Brain microvascular endothelial cell (primary cell): ENCODE measurements around the gene KIAA0825.

Experiments used
- DNase-seq: peaks from one replicate; pipeline ENCODE4 v3.0.0-alpha.2; 2020
- H3K27ac ChIP-seq: fragments of 250-450 bp; sonication (Bioruptor Pico); 2 replicates; pipeline ENCODE4 v1.5.1; 2020; ENCODE audit warnings: mild to moderate bottlenecking, moderate library complexity
- H3K27me3 ChIP-seq: fragments of 250-450 bp; sonication (Bioruptor Pico); replicated peaks from 2 replicates; pipeline ENCODE4 v1.5.1; 2020; ENCODE audit warnings: mild to moderate bottlenecking
- H3K36me3 ChIP-seq: fragments of 250-450 bp; sonication (Bioruptor Pico); replicated peaks from 2 replicates; pipeline ENCODE4 v1.5.1; 2020; ENCODE audit warnings: mild to moderate bottlenecking
- H3K4me3 ChIP-seq: 2 replicates; pipeline ENCODE4 v1.5.1; 2011; ENCODE audit warnings: low read depth, mild to moderate bottlenecking, control low read depth, low read length, moderate library complexity
- CTCF ChIP-seq: IDR thresholded peaks from 2 replicates; pipeline ENCODE4 v1.5.1; 2011; ENCODE audit warnings: low read depth, mild to moderate bottlenecking, moderate library complexity, low read length, control low read depth, inconsistent platforms; ENCODE audit errors: missing control alignments
- in situ Hi-C: cut with HindIII; loops from 2 replicates; pipeline ENCODE4 v1.10.0; 2017; ENCODE audit warnings: low sequenced_read_pairs, low pct_ligation_motif_present

KIAA0825 gene

DNA sequence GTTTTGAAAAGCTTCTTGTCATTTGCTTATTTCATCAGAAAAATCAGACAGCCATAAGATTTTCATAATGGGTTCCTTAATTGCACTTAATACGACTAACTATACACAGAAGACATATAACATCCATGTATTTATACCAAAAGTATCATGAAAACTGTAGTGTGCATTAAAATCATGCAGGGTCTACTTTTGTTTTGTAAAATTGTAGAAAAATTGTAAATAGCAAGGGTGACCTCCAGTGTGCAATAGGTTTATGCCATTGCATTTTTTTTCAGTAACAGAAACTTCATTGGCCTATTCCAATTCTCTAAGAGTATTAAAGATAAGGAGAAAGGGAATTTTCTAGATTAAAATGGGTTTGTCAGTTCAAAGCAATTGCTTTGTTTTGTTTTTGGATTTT lies 307.6 kb downstream of the KIAA0825 start:
- in situ Hi-C loops = no loop called here
- no peaks in the 10 kb centered on the region for H3K36me3 ChIP-seq
- no peak overlapping the region for H3K27ac ChIP-seq
- H3K4me3 ChIP-seq = no peak overlapping the region
- H3K27me3 ChIP-seq = no peaks in the 10 kb centered on the region
- DNase-seq = no peak
- TF ChIP-seq CTCF = no peak

GRCh38 chr5:94309141-94309540 lies 309.3 kb downstream of the KIAA0825 start:
- no peak overlapping the region for H3K27ac ChIP-seq
- in situ Hi-C loops = no loop called here
- no peak overlapping the region for H3K4me3 ChIP-seq

DNA sequence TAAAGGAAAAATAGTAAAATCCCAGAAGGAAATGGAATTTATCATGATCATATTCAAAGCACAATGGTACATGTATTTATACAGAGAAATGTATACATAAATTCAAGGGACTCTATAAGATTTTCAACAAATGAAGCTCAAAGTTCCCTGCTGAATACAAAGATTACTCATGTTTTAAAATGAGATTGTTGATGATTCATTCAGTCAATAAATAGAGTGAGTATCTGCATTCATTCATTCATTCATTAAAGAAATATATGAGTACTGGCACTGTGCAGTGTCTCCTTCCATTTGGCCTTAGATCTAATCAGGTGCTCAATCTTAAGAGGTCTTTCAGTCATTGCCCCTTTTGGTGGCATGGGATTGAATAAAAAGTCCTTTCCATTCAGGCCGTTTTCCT lies 310.0 kb downstream of the KIAA0825 start:
- Histone ChIP-seq H3K4me3 (no peak overlapping the region), H3K27ac (no peak overlapping the region), H3K36me3 (no peaks in the 10 kb centered on the region), H3K27me3 (no peaks in the 10 kb centered on the region)
- no peak for DNase-seq
- in situ Hi-C loops = no loop called here
- no peak for TF ChIP-seq CTCF

More at GRCh38 chr5:94309141-94309540, 309.3 kb downstream of the KIAA0825 start:
- no peaks in the 10 kb centered on the region for H3K27me3 ChIP-seq
- no peak for DNase-seq
- TF ChIP-seq CTCF = no peak
- no peaks in the 10 kb centered on the region for H3K36me3 ChIP-seq

DNA sequence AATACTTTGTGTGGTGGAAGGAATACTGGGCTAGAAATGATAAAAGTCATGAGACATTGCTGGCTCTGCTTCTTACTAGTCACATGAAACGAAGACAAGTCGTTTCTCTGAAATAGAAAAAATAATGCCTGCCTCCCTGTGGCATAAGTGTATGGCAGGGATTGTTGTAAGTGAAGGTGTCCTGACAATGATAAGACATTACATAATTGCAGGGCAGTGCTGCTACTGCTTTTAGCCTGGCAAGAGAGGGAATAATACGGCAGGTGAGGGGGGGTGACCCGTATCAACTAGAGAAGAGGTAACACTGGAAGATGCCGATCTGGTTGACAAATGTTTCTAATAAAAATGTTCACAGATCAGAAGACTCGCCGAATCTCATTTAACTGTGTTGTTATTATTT lies 314.3 kb downstream of the KIAA0825 start:
- in situ Hi-C loops = no loop called here
- H3K27ac ChIP-seq = no peak overlapping the region
- no peak for TF ChIP-seq CTCF
- no peaks in the 10 kb centered on the region for H3K27me3 ChIP-seq
- H3K36me3 ChIP-seq = no peaks in the 10 kb centered on the region
- no peak for DNase-seq
- H3K4me3 ChIP-seq = no peak overlapping the region

DNA sequence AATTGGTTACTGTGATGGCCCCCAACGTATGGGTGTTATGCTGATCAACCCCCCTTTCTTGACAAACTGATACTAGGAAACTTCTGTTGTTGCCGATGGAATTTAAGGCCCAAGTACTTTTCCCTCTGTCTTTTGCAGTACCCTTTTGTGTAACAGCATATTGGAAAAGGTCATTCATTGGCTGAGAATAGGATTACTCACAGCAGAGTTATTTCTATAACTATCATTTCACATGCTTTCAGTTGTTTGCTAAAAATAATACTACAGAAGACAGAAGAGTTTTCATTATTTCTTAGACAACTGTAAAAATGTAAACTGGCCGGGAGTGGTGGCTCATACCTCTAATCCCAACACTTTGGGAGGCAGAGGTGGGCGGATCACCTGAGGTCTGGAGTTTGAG lies 329.5 kb downstream of the KIAA0825 start:
- no peak for TF ChIP-seq CTCF
- H3K36me3 ChIP-seq = no peaks in the 10 kb centered on the region
- in situ Hi-C loops = no loop called here
- H3K27ac ChIP-seq = no peak overlapping the region
- no peak overlapping the region for H3K4me3 ChIP-seq
- H3K27me3 ChIP-seq = no peaks in the 10 kb centered on the region
- peak; percentile 1 for DNase-seq

- Histone ChIP-seq H3K27ac (no peak overlapping the region), H3K4me3 (no peak overlapping the region), H3K27me3 (no peaks in the 10 kb centered on the region), H3K36me3 (no peaks in the 10 kb centered on the region)
- TF ChIP-seq CTCF = no peak
- no peak for DNase-seq
- in situ Hi-C loops = no loop called here
These were observed 332.4 kb downstream of the KIAA0825 start for GRCh38 chr5:94285984-94286383.
